ENCODE results near the gene C2CD4A.
"Not testable (repeated sequence)": the region's sequence is repeated elsewhere in the genome, so short reads cannot be mapped to it uniquely, and the experiment has no call there.

- TF ChIP-seq, protein P1, sequence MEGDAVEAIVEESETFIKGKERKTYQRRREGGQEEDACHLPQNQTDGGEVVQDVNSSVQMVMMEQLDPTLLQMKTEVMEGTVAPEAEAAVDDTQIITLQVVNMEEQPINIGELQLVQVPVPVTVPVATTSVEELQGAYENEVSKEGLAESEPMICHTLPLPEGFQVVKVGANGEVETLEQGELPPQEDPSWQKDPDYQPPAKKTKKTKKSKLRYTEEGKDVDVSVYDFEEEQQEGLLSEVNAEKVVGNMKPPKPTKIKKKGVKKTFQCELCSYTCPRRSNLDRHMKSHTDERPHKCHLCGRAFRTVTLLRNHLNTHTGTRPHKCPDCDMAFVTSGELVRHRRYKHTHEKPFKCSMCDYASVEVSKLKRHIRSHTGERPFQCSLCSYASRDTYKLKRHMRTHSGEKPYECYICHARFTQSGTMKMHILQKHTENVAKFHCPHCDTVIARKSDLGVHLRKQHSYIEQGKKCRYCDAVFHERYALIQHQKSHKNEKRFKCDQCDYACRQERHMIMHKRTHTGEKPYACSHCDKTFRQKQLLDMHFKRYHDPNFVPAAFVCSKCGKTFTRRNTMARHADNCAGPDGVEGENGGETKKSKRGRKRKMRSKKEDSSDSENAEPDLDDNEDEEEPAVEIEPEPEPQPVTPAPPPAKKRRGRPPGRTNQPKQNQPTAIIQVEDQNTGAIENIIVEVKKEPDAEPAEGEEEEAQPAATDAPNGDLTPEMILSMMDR (IDR thresholded peaks at IDR 0.05), result not testable (repeated sequence)
- TF ChIP-seq EZH2phosphoT487, EZH2 (IDR thresholded peaks at IDR 0.05): not testable (repeated sequence)
These were observed 18.5 kb upstream of the C2CD4A start for GRCh38 chr15:62048254-62048653.
